Astrocyte (in vitro differentiated cells and primary cell): ENCODE results near the gene HAND1. TPM values are rescaled to one million over a fixed set of nuclear protein-coding genes. Genes with fewer than 3 reads are reported as not detected.

Experiments used
- DNase-seq: peaks from one replicate; pipeline ENCODE4 v3.0.0-alpha.2; 2010; ENCODE audit warnings: low read depth
- FAIRE-seq: peaks from 2 replicates; lab custom pipeline; 2011; peaks lifted over from hg19 to GRCh38; lab: Jason Lieb, UNC
- H2AFZ ChIP-seq: 2 replicates; pipeline ENCODE4 v1.6.0; 2012; ENCODE audit warnings: low read depth, low read length, inconsistent platforms
- H3K27ac ChIP-seq: 2 replicates; pipeline ENCODE4 v1.5.1; 2011; ENCODE audit warnings: low read depth, low read length, inconsistent platforms
- H3K27me3 ChIP-seq: 2 replicates; pipeline ENCODE4 v1.6.0; 2011; ENCODE audit warnings: low read length, inconsistent platforms; ENCODE audit not compliant: insufficient read depth
- H3K36me3 ChIP-seq: 2 replicates; pipeline ENCODE4 v1.5.1; 2011; ENCODE audit warnings: low read length, inconsistent platforms; ENCODE audit not compliant: insufficient read depth
- H3K4me1 ChIP-seq: 2 replicates; pipeline ENCODE4 v1.5.1; 2011; ENCODE audit warnings: low read length, inconsistent platforms; ENCODE audit not compliant: insufficient read depth
- H3K4me2 ChIP-seq: 2 replicates; pipeline ENCODE4 v1.6.0; 2012; ENCODE audit warnings: low read length, inconsistent platforms
- H3K4me3 ChIP-seq: 2 replicates; pipeline ENCODE4 v1.5.1; 2011; ENCODE audit warnings: low read depth, mild to moderate bottlenecking, low read length, inconsistent platforms; ENCODE audit not compliant: insufficient read depth
- H3K79me2 ChIP-seq: 2 replicates; pipeline ENCODE4 v1.6.0; 2012; ENCODE audit warnings: mild to moderate bottlenecking, low read length, inconsistent platforms; ENCODE audit not compliant: insufficient read depth
- H3K9ac ChIP-seq: 2 replicates; pipeline ENCODE4 v1.6.0; 2012; ENCODE audit warnings: mild to moderate bottlenecking, low read length, inconsistent platforms
- H3K9me3 ChIP-seq: 2 replicates; pipeline ENCODE4 v1.5.1; 2012; ENCODE audit warnings: low read depth, mild to moderate bottlenecking, low read length, inconsistent platforms; ENCODE audit not compliant: insufficient read depth
- H4K20me1 ChIP-seq: 2 replicates; pipeline ENCODE4 v1.6.0; 2012; ENCODE audit warnings: low read length, inconsistent platforms; ENCODE audit not compliant: insufficient read depth
- H3K27ac Mint-ChIP-seq: one replicate; pipeline ENCODE4 v1.8.0; 2021; ENCODE audit warnings: mild to moderate bottlenecking, mixed read lengths; ENCODE audit not compliant: unreplicated experiment
- H3K27me3 Mint-ChIP-seq: one replicate; pipeline ENCODE4 v1.8.0; 2021; ENCODE audit warnings: low read depth, mixed read lengths; ENCODE audit not compliant: unreplicated experiment
- H3K36me3 Mint-ChIP-seq: one replicate; pipeline ENCODE4 v1.8.0; 2021; ENCODE audit warnings: low read depth, mixed read lengths; ENCODE audit not compliant: unreplicated experiment
- H3K4me1 Mint-ChIP-seq: one replicate; pipeline ENCODE4 v1.8.0; 2021; ENCODE audit warnings: low read depth, mixed read lengths; ENCODE audit not compliant: unreplicated experiment
- H3K4me3 Mint-ChIP-seq: one replicate; pipeline ENCODE4 v1.8.0; 2021; ENCODE audit warnings: mild to moderate bottlenecking, moderate library complexity, mixed read lengths; ENCODE audit not compliant: unreplicated experiment
- H3K9me3 Mint-ChIP-seq: one replicate; pipeline ENCODE4 v1.8.0; 2021; ENCODE audit warnings: mild to moderate bottlenecking, mixed read lengths; ENCODE audit not compliant: unreplicated experiment
- EZH2 ChIP-seq: IDR thresholded peaks from 2 replicates; pipeline ENCODE4 v1.6.1; 2012; ENCODE audit warnings: mild to moderate bottlenecking, low read length, inconsistent platforms; ENCODE audit not compliant: insufficient read depth
- total RNA-seq: library from RNA; stranded (reverse); gene quantifications from 2 replicates; pipeline ENCODE4 v1.2.1, GENCODE V29; 2021
- TF ChIP-seq, protein P1 (sequence below): IDR thresholded peaks from 2 replicates; pipeline ENCODE4 v1.5.1; 2011; ENCODE audit warnings: low read depth, mild to moderate bottlenecking, inconsistent platforms, low read length, moderate library complexity; ENCODE audit not compliant: insufficient read depth

The HAND1 gene
- total RNA-seq, 1 donor from 2014 or later: not detected

DNA sequence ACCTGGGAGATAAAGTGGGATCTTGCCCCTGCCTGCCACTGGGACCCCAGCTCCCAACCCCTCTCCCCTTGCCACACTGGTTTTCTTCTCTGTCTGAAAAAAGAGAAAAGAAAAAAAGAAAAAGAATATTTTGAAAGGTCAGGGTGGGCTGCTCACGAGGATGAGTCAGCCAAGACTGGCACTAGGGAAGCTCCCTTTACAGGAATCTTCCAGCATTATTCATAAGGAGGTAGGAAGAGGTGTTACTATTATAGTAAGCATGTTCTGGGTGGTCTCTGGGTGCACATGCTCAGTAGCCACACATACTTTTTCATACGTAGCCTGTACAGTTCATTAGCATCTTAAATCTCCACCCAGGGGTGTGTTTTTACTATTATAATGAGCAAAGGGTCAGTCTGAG lies 46.8 kb upstream of the HAND1 start:
- peaks cover 23% of the 10 kb centered on the region for H3K27me3 Mint-ChIP-seq
- FAIRE-seq (no peak), DNase-seq (no peak)
- Histone ChIP-seq H3K79me2 (no peaks in the 10 kb centered on the region), H3K9me3 (no peaks in the 10 kb centered on the region), H3K9ac (no peak overlapping the region), H3K36me3 (no peaks in the 10 kb centered on the region), H2AFZ (no peak overlapping the region), H4K20me1 (no peaks in the 10 kb centered on the region), H3K27ac (no peak overlapping the region), H3K4me2 (no peak overlapping the region), H3K4me3 (no peak overlapping the region), H3K4me1 (peaks cover 3% of the 10 kb centered on the region), H3K27me3 (peaks cover 23% of the 10 kb centered on the region)
- H3K9me3 Mint-ChIP-seq: no peaks in the 10 kb centered on the region
- no peak overlapping the region for H3K27ac Mint-ChIP-seq
- no peak for TF ChIP-seq EZH2
- TF ChIP-seq, protein P1, sequence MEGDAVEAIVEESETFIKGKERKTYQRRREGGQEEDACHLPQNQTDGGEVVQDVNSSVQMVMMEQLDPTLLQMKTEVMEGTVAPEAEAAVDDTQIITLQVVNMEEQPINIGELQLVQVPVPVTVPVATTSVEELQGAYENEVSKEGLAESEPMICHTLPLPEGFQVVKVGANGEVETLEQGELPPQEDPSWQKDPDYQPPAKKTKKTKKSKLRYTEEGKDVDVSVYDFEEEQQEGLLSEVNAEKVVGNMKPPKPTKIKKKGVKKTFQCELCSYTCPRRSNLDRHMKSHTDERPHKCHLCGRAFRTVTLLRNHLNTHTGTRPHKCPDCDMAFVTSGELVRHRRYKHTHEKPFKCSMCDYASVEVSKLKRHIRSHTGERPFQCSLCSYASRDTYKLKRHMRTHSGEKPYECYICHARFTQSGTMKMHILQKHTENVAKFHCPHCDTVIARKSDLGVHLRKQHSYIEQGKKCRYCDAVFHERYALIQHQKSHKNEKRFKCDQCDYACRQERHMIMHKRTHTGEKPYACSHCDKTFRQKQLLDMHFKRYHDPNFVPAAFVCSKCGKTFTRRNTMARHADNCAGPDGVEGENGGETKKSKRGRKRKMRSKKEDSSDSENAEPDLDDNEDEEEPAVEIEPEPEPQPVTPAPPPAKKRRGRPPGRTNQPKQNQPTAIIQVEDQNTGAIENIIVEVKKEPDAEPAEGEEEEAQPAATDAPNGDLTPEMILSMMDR: no peak
- no peaks in the 10 kb centered on the region for H3K36me3 Mint-ChIP-seq
- H3K4me3 Mint-ChIP-seq: no peak overlapping the region
- H3K4me1 Mint-ChIP-seq: peaks cover 17% of the 10 kb centered on the region

DNA sequence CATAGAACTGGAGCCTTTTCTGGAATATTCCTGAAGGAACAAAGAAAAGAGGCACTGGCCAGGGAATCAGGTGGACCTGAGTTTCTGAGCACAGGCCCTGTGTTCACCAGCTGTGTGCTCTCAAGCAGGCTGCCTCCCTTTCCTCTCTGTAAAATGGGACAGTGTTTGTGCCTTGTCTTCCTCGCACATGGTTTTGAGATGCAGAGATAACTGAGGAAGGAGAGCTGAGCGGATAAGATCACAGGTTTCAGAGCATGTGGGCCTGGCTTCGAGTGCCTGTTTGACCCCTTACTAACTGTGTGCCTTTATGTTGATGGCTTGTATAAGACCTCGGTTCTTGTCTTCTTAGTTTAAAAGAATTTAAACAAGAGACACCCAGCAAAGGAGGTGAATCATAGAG lies 46.2 kb upstream of the HAND1 start:
- TF ChIP-seq EZH2: no peak
- TF ChIP-seq, protein P1: no peak
- Histone ChIP-seq H3K9me3 (no peaks in the 10 kb centered on the region), H3K9ac (no peak overlapping the region), H4K20me1 (no peaks in the 10 kb centered on the region), H3K27ac (no peak overlapping the region), H3K27me3 (peaks cover 26% of the 10 kb centered on the region), H3K4me2 (no peak overlapping the region), H3K4me1 (peaks cover 3% of the 10 kb centered on the region), H3K36me3 (no peaks in the 10 kb centered on the region), H3K79me2 (no peaks in the 10 kb centered on the region), H2AFZ (no peak overlapping the region), H3K4me3 (no peak overlapping the region)
- no peaks in the 10 kb centered on the region for H3K36me3 Mint-ChIP-seq
- FAIRE-seq (no peak), DNase-seq (no peak)
- H3K4me3 Mint-ChIP-seq: no peak overlapping the region
- H3K9me3 Mint-ChIP-seq: no peaks in the 10 kb centered on the region
- peaks cover 30% of the 10 kb centered on the region for H3K27me3 Mint-ChIP-seq
- peaks cover 17% of the 10 kb centered on the region for H3K4me1 Mint-ChIP-seq
- H3K27ac Mint-ChIP-seq: no peak overlapping the region

DNA sequence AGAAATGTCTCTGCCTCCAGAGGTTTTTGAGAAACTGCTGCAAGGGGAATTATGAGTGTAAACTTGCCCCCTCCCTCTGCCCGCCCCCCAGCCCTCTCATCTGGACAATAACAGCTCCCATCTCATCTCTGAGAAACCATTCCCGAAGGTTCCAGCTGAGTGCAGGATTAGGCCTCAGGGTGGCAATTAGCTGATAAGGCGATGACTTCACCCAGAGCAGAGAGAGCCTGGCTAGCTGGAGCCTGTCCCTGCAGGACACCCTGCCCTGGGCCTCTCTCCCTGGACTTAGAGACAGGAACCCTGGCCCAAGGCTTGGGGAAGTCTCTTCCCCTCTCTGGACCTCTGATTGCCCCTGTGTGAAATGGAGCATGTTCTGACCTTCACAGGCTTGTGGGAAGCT lies 45.7 kb upstream of the HAND1 start:
- Histone ChIP-seq H3K4me2 (no peak overlapping the region), H3K9ac (no peak overlapping the region), H3K27me3 (peaks cover 28% of the 10 kb centered on the region), H3K79me2 (no peaks in the 10 kb centered on the region), H4K20me1 (no peaks in the 10 kb centered on the region), H3K9me3 (no peaks in the 10 kb centered on the region), H2AFZ (no peak overlapping the region), H3K4me1 (peaks cover 3% of the 10 kb centered on the region), H3K36me3 (no peaks in the 10 kb centered on the region), H3K4me3 (no peak overlapping the region), H3K27ac (no peak overlapping the region)
- FAIRE-seq (no peak), DNase-seq (no peak)
- Mint-ChIP-seq H3K4me1 (peaks cover 17% of the 10 kb centered on the region), H3K36me3 (no peaks in the 10 kb centered on the region), H3K27me3 (peaks cover 35% of the 10 kb centered on the region), H3K27ac (no peak overlapping the region), H3K9me3 (no peaks in the 10 kb centered on the region), H3K4me3 (no peak overlapping the region)
- TF ChIP-seq, protein P1: no peak
- TF ChIP-seq EZH2: no peak
